H1 (cell line): ENCODE measurements around the gene MAP2K1. TPM values are rescaled to one million over a fixed set of nuclear protein-coding genes. Genes with fewer than 3 reads are reported as not detected.

Experiments
- GABPA ChIP-seq: IDR thresholded peaks from 2 replicates; pipeline ENCODE4 v1.6.1; 2011; ENCODE audit warnings: mild to moderate bottlenecking, low read length, moderate library complexity, borderline replicate concordance; ENCODE audit not compliant: insufficient read depth
- HDAC2 ChIP-seq, 2 experiments: fragments of 300-600 bp in 1 of 2; sonication (generic) in 1 of 2; IDR thresholded peaks; 2 replicates each; pipeline ENCODE4 v1.6.1; 2011 to 2012; ENCODE audit warnings: low read depth in 2 of 2, low read length in 2 of 2, mild to moderate bottlenecking in 2 of 2, moderate library complexity in 2 of 2, borderline replicate concordance in 1 of 2, inconsistent platforms in 1 of 2
- KDM4A ChIP-seq: IDR thresholded peaks from one replicate; pipeline ENCODE4 v1.7.1; 2012; ENCODE audit warnings: low read depth, mild to moderate bottlenecking, moderate library complexity, low read length, inconsistent platforms; ENCODE audit not compliant: severe bottlenecking
- TEAD4 ChIP-seq: IDR thresholded peaks from 2 replicates; pipeline ENCODE4 v1.6.1; 2012; ENCODE audit warnings: low read depth, low read length, inconsistent platforms, mixed read lengths
- polyA plus RNA-seq, 7 experiments: library from polyadenylated mRNA; depleted of rRNA in 3 of 7; stranded (reverse) in 5 of 7; unstranded in 2 of 7; fragments of >200 nt in 5 of 7; fragments of 200-250 nt in 2 of 7; gene quantifications; 1 replicate in 5 of 7; 2 replicates in 1 of 7; 4 replicates in 1 of 7; pipeline versions ENCODE4 v1.2.1 to v1.2.3, GENCODE V29; 2011 to 2013; ENCODE audit warnings: missing spikeins in 2 of 7, mixed read lengths in 2 of 7
- total RNA-seq: library from RNA; stranded (reverse); fragmentation: NEBNext Ultra II Directional; extraction: Animal tissue kit (Norgen Biotek cat#: 25700); gene quantifications from 2 replicates; pipeline ENCODE4 v1.2.1, GENCODE V29; 2021

The MAP2K1 gene
- total and polyA plus RNA-seq, 2 of the 8 experiments (the other 6 are each of a cell fraction or from before 2014, with no cell fraction given), result 54.7 to 78.2 TPM

- TF ChIP-seq KDM4A (peak; percentile 87), TEAD4 (0 out of 2 replicates have a peak, but pooled peaks have one; percentile 22), GABPA (no peak; the same call in 1 of the 2 replicates), HDAC2 (IDR thresholded peaks at IDR 0.05; ENCODE audit: borderline replicate concordance in 1 of 2, low read depth in 2 of 2, low read length in 2 of 2) (no peak; a peak in 1 of 4 replicates)
- TF ChIP-seq, all 59 proteins: peak for 27
Observed at GRCh38 chr15:66497502-66498455, 111.1 kb downstream of the MAP2K1 start, which contains the start of gene SNAPC5 (continued).
